HG03432 (cell line): ENCODE measurements around the gene PGLYRP1.

Experiments
- ATAC-seq: cut with Tn5 transposase; IDR thresholded peaks from one replicate; pipeline ENCODE4 v1.9.1; 2021; ENCODE audit warnings: mild to moderate bottlenecking, moderate library complexity; ENCODE audit not compliant: unreplicated experiment

Gene PGLYRP1

GRCh38 chr19:45972081-45972946, 50.5 kb downstream of the PGLYRP1 start:
- ATAC-seq, result no peak

- ATAC-seq, result no peak
Observed at GRCh38 chr19:45971260-45971902, 51.5 kb downstream of the PGLYRP1 start.

GRCh38 chr19:45969676-45970075, 53.2 kb downstream of the PGLYRP1 start:
- ATAC-seq, result no peak
